GM12873 (cell line): Measurements from ENCODE around the gene UTP15.

Experiments used
- TF ChIP-seq, protein P1 (sequence below): IDR thresholded peaks from 2 replicates; pipeline ENCODE4 v1.5.1; 2012; ENCODE audit warnings: low read depth, mild to moderate bottlenecking, moderate library complexity, low read length, control low read depth; ENCODE audit not compliant: insufficient read depth; ENCODE audit errors: missing control alignments

The UTP15 gene

DNA sequence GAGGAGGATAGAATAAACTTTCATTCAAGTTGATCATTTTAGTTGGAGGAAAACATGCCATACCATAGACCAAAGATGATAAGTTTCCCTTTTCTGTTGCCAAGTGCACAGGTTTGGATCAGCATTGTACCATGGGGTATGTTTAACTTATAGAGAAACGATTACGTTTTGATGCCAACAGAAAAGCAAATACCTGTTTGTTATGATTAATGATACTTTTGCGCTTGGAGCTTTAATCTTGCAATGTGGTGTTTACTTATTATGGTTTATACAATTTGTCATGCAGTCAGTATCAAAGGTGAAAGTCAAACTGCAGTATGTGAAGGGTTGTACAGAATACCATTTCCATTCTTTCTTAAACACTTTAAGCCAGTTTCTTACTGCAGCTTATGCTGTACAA lies 47.3 kb downstream of the UTP15 start:
- TF ChIP-seq, protein P1, sequence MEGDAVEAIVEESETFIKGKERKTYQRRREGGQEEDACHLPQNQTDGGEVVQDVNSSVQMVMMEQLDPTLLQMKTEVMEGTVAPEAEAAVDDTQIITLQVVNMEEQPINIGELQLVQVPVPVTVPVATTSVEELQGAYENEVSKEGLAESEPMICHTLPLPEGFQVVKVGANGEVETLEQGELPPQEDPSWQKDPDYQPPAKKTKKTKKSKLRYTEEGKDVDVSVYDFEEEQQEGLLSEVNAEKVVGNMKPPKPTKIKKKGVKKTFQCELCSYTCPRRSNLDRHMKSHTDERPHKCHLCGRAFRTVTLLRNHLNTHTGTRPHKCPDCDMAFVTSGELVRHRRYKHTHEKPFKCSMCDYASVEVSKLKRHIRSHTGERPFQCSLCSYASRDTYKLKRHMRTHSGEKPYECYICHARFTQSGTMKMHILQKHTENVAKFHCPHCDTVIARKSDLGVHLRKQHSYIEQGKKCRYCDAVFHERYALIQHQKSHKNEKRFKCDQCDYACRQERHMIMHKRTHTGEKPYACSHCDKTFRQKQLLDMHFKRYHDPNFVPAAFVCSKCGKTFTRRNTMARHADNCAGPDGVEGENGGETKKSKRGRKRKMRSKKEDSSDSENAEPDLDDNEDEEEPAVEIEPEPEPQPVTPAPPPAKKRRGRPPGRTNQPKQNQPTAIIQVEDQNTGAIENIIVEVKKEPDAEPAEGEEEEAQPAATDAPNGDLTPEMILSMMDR: no peak

DNA sequence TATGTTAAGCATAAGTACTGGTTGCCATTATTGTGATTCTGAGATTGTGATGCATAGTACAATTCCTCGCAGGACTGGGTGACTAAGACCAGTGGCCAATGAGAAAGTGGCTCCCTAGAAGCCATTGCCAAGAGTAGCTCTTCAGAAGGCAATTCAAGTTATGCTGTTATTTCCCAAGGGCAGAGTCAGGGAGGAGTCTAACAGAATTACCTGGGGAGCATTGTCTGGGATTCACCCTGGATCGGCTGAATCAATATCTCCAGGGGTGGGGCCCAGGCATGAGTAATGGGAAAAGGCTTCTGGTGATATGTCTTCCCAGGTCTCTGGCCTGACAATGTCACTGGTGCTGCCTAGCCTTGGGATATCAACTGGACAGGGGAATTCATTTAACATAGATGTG lies 49.5 kb downstream of the UTP15 start:
- TF ChIP-seq, protein P1: no peak

DNA sequence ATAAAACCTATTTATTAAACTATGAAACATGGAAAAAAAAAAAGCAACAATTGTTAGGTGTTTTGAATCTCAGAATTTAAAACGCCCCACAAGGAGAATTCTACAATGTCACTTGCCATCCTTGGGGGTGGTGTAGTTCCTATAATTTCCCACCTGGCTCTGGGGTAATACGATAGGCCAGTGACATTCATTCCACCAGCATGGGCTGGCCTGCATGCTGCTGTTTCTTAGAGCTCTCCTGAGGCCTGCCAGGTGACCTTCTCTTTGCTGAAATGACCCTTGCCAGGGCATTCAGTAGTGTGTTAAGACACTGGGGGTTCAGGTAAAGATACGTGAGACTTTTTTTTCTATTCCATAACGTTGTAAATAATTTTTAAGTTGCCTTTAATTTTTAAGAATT lies 50.4 kb downstream of the UTP15 start:
- TF ChIP-seq, protein P1: no peak

DNA sequence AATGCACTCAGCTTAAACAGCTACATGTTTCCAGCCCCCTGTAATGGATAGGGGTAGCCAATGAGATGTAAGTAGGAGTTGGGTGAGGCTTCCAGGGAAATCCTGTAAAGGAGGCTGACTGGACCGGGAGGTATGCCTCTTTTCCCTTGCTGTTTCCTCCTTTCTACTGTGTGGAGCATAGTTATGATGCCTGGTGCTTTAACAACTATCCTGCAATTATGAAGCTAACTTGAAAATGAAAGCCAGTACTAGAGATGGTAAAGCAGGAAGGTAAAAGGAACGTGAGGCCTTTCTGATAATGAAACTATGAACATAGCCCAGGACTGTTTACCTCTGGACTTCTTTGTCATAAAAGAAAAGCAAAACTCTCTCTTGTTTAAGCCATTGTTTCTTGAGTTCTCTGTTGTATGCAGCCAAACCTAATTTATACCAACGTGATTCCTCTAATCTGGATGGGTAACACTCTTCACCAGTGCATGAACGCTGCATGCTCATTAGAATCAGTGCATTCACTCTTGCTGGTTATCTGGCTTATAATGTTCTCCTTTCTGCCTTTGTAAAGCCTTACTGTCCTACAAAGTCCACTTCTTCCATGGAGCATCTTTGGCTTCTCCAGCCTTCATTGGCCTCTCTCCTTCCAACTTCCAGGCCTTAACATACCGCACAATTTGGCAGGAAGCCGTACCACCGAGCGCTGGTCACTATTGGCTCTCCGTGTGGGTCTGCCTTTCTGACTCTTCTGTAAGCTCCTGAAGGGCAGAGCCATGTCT lies 52.2 kb downstream of the UTP15 start:
- TF ChIP-seq, protein P1: no peak

DNA sequence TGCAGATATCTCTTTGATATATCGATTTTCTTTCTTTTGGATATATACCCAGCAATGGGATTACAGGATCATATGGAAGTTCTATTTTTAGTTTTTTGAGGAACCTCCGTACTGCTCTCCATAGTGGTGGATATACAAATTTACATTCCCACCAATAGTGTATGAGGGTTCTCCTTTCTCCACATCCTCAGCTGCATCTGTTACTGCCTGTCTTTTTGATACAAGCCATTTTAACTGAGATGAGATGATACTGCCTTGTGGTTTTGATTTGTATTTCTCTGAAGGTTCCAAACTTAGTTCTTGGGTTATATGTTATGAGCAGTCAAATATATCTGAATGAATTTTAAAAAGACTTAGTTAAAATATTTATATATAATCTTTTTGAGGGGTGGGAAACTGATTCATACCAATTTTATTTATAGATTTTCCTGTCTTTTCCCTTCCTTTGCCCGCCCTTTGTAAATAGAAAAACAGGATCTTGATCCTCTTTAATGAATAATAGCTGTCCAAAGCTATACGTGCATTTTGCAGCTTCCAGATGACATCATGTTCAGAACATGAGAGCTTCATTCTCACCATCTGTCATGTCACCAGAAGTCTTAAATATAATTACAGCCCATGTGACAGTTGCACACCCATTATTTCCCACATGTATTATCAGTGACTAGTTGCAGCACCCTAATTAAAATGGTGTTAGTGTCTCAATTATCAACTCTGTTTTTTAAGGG lies 54.2 kb downstream of the UTP15 start:
- TF ChIP-seq, protein P1: no peak

DNA sequence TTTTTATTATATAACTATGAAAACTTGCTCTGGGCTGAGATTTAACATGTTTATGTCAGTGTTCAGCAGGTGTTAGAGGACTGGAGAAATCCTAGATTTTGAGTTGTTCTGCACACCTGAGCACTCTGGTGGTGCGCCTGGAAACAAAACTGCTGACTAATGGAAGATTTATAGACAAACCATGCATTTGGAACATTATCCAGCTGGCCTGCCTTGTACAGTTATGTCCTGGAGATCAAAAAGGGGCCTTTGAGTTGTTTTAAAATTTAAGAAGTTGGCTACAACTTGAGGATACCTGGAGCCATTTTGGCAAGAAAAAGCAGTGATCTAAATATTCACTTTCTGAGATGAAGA lies 54.8 kb downstream of the UTP15 start:
- TF ChIP-seq, protein P1: no peak

DNA sequence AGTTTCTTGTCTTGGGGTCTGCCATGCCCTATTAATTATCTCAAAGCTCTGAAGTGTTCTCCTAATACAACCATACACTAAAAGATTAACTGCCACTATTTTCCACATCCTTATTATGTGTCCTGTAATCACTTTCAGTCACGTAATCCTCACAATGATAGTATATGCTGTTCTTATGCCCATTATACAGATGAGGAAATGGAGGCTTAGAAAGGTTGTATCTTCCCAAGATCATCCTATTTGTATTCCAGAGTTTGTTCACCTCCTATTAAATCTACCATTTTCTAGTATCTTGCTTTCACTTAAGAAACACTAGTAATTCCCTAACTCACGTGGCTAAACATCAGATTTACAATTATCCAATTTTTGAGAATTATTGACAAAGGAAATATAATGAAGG lies 57.5 kb downstream of the UTP15 start:
- TF ChIP-seq, protein P1: no peak
